ENCODE measurements around the gene OCA2. TPM values are rescaled to one million over a fixed set of nuclear protein-coding genes. Genes with fewer than 3 reads are reported as not detected.

Gene OCA2
- total RNA-seq, 1 donor from 2014 or later, result 1.0 TPM

DNA sequence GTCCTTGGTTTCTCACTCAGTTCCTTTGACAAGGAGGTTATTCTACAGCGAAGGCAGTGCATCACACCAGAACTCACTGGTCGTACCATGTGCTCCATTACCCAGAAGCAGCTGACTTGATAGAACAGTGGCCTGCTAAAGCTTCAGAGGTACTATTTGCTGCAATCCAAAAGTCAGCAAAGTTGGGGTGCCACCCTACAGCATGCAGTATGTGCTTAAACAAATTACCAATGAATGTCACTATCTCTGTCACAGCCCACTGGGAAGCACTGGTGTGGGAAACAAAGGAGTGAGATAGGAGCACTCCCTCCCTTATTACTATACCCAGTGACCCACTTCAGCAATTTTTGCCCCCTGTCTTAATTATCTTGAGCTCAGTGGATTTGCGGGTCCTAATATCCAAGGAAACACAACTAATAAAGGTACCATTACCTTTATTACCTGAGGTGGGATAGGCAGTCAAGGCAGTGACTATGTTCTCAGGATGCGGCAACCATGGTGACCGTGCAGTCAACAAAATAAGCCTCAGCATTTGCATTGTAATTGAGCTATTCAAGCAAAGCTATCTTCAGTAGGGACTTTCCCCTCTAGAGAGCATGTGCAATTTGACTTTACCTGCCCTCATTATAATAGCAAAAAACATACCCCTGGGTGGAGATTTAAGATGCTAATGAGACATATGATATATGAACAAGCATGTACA is 199.4 kb downstream of the OCA2 start:
- H3K9me3 Mint-ChIP-seq, result peaks cover 23% of the 10 kb centered on the region
- no peak for TF ChIP-seq CTCF (IDR thresholded peaks at IDR 0.05; ENCODE audit: unreplicated experiment)
- no peak for DNase-seq (ENCODE audit: low spot score in 2 of 2, unreplicated experiment in 2 of 2)
- H3K4me1 Mint-ChIP-seq, result no peaks in the 10 kb centered on the region
- H3K36me3 Mint-ChIP-seq, result no peaks in the 10 kb centered on the region
- no peak overlapping the region for H3K4me3 Mint-ChIP-seq
- H3K27ac Mint-ChIP-seq, result no peak overlapping the region
- no peaks in the 10 kb centered on the region for H3K27me3 Mint-ChIP-seq (ENCODE audit: low read depth)

DNA sequence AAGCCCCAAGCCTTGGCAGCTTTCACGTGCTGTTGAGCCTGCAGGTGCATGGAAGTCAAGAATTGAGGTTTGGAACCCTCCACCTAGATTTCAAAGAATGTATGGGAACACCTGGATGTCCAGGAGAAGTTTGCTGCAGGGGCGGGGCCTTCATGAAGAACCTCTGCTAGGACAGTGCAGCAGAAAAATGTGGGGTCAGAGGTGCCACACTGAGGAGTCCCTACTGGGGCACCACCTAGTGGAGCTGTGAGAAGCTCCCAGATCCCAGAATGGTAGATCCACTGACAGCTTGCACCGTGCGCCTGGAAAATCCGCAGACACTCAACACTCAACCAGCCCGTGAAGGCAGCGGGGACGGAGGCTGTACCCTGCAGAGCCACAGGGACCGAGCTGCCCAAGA is 201.6 kb downstream of the OCA2 start:
- no peak for DNase-seq (ENCODE audit: low spot score in 2 of 2, unreplicated experiment in 2 of 2)
- Mint-ChIP-seq H3K9me3 (peaks cover 38% of the 10 kb centered on the region), H3K27me3 (ENCODE audit: low read depth) (no peaks in the 10 kb centered on the region), H3K36me3 (no peaks in the 10 kb centered on the region), H3K4me3 (no peak overlapping the region), H3K27ac (no peak overlapping the region), H3K4me1 (no peaks in the 10 kb centered on the region)
- no peak for TF ChIP-seq CTCF (IDR thresholded peaks at IDR 0.05; ENCODE audit: unreplicated experiment)

DNA sequence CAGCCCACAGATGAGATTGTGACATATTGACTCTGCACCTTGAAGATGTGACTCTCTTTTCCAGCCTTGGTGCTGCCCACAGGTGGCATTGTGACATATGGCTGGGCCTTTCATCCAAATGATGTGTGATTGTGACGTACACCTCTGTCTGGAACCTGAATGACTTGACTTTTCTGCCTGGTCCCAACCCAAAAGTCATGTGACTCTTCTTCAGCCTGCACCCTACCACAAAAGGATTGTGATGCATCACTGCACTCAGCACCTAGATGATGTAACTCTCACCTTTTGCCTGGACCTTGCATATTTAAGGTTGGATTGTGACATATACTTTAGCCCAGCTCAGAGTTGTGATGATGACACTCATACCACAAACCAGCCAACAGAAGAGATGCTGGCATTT is 204.5 kb downstream of the OCA2 start:
- Mint-ChIP-seq H3K27me3 (ENCODE audit: low read depth) (no peaks in the 10 kb centered on the region), H3K36me3 (no peaks in the 10 kb centered on the region), H3K9me3 (peaks cover 62% of the 10 kb centered on the region), H3K4me1 (no peaks in the 10 kb centered on the region), H3K4me3 (no peak overlapping the region), H3K27ac (no peak overlapping the region)
- TF ChIP-seq CTCF (IDR thresholded peaks at IDR 0.05; ENCODE audit: unreplicated experiment), result no peak
- no peak for DNase-seq (ENCODE audit: low spot score in 2 of 2, unreplicated experiment in 2 of 2)

- Mint-ChIP-seq H3K27me3 (ENCODE audit: low read depth) (no peaks in the 10 kb centered on the region), H3K4me3 (no peak overlapping the region), H3K36me3 (no peaks in the 10 kb centered on the region), H3K27ac (no peak overlapping the region), H3K9me3 (peaks cover 67% of the 10 kb centered on the region), H3K4me1 (no peaks in the 10 kb centered on the region)
- TF ChIP-seq CTCF (IDR thresholded peaks at IDR 0.05; ENCODE audit: unreplicated experiment), result no peak
- no peak for DNase-seq (ENCODE audit: low spot score in 2 of 2, unreplicated experiment in 2 of 2)
These were observed 209.9 kb downstream of the OCA2 start for GRCh38 chr15:27889258-27889657.

DNA sequence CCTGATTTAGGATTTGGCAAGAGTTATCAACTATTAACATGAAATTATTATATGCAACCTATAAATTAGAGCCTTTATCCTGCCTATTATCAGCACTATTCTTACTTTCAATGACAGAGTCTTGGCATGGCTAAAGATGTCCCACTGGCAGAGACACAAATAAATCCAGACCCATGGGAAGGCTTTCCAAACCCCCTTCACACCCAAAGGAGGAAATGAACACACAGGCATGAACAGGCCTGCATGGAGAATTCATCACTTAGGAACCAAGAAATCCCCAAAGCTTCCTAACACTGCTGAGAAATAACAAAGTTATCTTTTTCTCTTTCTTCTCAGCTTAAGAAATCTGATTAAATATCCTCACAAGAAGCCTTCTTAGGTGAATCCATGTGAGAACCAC is 213.9 kb downstream of the OCA2 start:
- peaks cover 2% of the 10 kb centered on the region for H3K27me3 Mint-ChIP-seq (ENCODE audit: low read depth)
- no peak for DNase-seq (ENCODE audit: low spot score in 2 of 2, unreplicated experiment in 2 of 2)

More for the DNA sequence above, 213.9 kb downstream of the OCA2 start:
- TF ChIP-seq CTCF (IDR thresholded peaks at IDR 0.05; ENCODE audit: unreplicated experiment), result no peak
- H3K4me3 Mint-ChIP-seq, result no peak overlapping the region
- no peaks in the 10 kb centered on the region for H3K4me1 Mint-ChIP-seq
- peaks cover 55% of the 10 kb centered on the region for H3K9me3 Mint-ChIP-seq
- no peak overlapping the region for H3K27ac Mint-ChIP-seq
- H3K36me3 Mint-ChIP-seq, result no peaks in the 10 kb centered on the region

All from mesothelial cell of epicardium (in vitro differentiated cells).